Duodenal mucosa (tissue), 2 donors: ENCODE measurements around the gene CHST10.
A peak's percentile ranks its signal among the peaks of the same experiment; 100 is the strongest.

ENCODE experiments used
- H3K27ac ChIP-seq: one replicate; pipeline ENCODE4 v1.7.0; 2013; ENCODE audit warnings: low read depth, low read length
- H3K27me3 ChIP-seq, 2 donors: one replicate each; pipeline ENCODE4 v1.7.0; 2013; ENCODE audit warnings: low read length in 2 of 2, control low read depth in 1 of 2; ENCODE audit not compliant: insufficient read depth in 2 of 2, control insufficient read depth in 1 of 2
- H3K36me3 ChIP-seq, 2 donors: one replicate each; pipeline ENCODE4 v1.7.0; 2013; ENCODE audit warnings: low read length in 2 of 2, control low read depth in 1 of 2; ENCODE audit not compliant: insufficient read depth in 2 of 2, control insufficient read depth in 1 of 2
- H3K4me1 ChIP-seq, 2 donors: one replicate each; pipeline ENCODE4 v1.7.0; 2013; ENCODE audit warnings: low read length in 2 of 2, control low read depth in 1 of 2; ENCODE audit not compliant: insufficient read depth in 2 of 2, control insufficient read depth in 1 of 2
- H3K4me3 ChIP-seq, 2 donors: one replicate each; pipeline ENCODE4 v1.7.0; 2013; ENCODE audit warnings: low read length in 2 of 2, low read depth in 1 of 2
- H3K9ac ChIP-seq, 2 donors: one replicate each; pipeline ENCODE4 v1.7.0; 2013; ENCODE audit warnings: low read length in 2 of 2, low read depth in 1 of 2
- H3K9me3 ChIP-seq, 2 donors: one replicate each; pipeline ENCODE4 v1.7.0; 2013; ENCODE audit warnings: low read length in 2 of 2, control low read depth in 1 of 2; ENCODE audit not compliant: control insufficient read depth in 1 of 2

The CHST10 gene

DNA sequence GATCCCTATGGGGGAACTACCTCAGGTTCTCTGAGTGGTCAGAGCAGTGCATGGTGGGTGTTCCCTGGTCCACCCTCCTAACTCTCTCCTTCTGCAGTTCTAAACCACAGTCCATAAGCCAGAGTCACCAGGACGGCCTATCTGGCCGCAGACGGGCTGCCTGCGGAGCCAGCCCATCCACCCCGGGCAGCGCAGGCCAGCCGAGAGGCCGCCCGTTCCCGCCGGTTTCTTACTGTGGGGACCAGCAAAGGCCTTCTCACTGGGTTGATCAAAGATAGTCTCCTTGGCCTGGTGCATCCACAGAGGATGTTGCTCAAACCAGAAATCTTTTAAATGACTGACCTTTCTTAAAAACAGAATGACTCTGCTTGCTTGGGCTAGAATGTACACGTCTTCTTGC lies 9.6 kb upstream of the CHST10 start:
- Histone ChIP-seq H3K9ac (no peak overlapping the region), H3K36me3 (no peaks in the 10 kb centered on the region), H3K27ac (no peak overlapping the region), H3K9me3 (no peaks in the 10 kb centered on the region), H3K4me3 (no peak overlapping the region), H3K27me3 (no peaks in the 10 kb centered on the region), H3K4me1 (no peaks in the 10 kb centered on the region)

DNA sequence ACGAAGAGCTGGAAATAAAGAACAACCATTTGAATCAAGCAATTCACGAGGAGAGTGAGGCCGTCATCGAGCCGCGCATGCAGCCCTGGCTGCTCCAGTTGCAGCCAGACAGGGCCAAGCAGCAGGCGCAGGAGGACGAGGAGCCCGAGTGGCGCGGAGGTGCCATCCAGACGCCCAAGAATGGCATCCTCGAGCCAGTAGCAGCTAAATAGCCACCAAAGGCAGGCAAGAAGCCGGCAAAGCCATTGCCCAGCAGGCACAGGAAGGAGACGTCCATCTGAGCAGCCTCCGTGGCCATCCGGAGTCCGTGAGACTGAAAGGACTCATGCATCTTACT lies 8.9 kb upstream of the CHST10 start:
- H3K27ac ChIP-seq, result no peak overlapping the region
- H3K27me3 ChIP-seq, result no peaks in the 10 kb centered on the region
- no peak overlapping the region for H3K9ac ChIP-seq

DNA sequence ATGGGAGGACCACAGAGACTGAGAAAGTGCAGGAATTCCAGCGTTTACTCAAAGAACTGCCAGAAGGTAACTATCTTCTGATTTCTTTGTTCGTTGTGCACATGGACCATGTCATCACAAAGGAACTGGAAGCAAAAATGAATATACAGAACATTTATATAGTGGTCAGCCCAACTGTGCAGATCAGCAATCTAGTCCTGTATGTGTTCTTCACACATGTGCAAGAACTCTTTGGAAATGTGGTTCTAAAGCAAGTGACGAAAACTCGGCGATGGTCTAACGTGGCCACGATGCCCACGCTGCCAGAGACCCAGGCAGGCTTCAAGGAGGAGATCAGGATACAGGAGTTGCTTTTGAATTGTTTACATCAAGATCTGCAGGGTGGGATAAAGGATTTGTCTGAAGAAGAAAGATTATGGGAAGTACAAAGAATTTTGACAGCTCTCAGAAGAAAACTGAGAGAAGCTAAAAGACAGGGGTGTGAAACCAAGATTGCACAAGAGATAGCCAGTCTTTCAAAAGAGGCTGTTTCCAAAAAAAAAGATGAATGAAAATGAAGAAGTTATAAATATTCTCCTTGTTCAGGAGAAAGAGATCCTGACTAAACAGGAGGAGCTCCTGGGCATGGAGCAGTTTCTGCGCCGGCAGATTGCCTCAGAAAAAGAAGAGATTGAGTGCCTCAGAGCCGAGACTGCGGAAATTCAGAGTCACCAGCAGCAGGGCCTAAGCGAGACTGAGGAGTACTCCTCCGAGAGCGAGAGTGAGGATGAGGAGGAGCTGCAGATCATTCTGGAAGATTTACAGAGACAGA lies 8.3 kb upstream of the CHST10 start:
- H3K36me3 ChIP-seq, result no peaks in the 10 kb centered on the region

More for the DNA sequence above, 8.9 kb upstream of the CHST10 start:
- Histone ChIP-seq H3K36me3 (no peaks in the 10 kb centered on the region), H3K9me3 (no peaks in the 10 kb centered on the region), H3K4me3 (no peak overlapping the region), H3K4me1 (no peaks in the 10 kb centered on the region)

DNA sequence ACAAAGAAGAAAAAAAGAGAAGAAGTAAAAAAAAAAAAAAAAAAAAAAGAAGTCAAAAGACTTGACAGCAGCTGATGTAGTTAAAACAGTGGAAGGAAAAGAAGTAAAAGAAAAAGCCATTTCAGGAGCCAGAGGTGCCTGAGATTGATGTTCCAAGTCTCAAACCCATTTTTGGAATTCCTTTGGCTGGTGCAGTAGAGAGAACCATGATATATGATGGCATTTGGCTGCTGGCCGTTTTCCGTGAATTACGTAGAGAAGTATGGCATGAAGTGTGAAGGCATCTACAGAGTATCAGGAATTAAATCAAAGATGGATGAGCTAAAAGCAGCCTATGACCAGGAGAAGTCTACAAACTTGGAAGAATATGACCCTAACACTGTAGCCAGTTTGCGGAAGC lies 7.6 kb upstream of the CHST10 start:
- Histone ChIP-seq H3K4me3 (no peak overlapping the region), H3K27me3 (no peaks in the 10 kb centered on the region), H3K36me3 (no peaks in the 10 kb centered on the region), H3K4me1 (no peaks in the 10 kb centered on the region), H3K27ac (no peak overlapping the region), H3K9ac (no peak overlapping the region), H3K9me3 (no peaks in the 10 kb centered on the region)

More for the DNA sequence above, 8.3 kb upstream of the CHST10 start:
- H3K9me3 ChIP-seq, result no peaks in the 10 kb centered on the region
- no peak overlapping the region for H3K4me3 ChIP-seq
- H3K27ac ChIP-seq, result no peak overlapping the region
- no peaks in the 10 kb centered on the region for H3K27me3 ChIP-seq
- no peak overlapping the region for H3K9ac ChIP-seq
- H3K4me1 ChIP-seq, result no peaks in the 10 kb centered on the region

DNA sequence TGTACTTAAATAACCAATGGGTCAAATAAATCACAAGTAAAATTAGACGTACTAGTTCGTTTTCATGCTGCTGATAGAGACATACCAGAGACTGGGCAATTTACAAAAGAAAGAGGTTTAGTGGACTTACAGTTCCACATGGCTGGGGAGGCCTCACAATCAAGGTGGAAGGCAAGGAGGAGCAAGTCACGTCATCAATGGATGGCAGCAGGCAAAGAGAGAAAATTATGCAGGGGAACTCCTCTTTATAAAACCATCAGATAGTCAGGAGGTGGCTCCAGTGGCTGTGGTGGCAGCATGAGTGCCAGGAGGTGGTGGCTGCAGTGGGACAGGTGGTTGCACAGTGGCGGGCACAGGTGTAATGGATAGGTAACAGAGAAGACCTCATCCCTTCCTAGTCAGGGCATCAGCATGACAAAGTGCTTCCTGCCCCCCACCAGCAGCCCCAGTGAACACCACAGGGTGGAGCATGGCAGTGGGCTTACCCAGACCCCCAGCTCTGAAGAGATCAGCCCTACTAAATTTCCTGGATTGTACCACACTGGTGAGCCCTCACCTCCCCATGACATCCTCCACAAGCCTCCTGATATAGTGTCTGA lies 6.9 kb upstream of the CHST10 start:
- no peak overlapping the region for H3K9ac ChIP-seq
- no peaks in the 10 kb centered on the region for H3K36me3 ChIP-seq
- no peaks in the 10 kb centered on the region for H3K9me3 ChIP-seq
- no peaks in the 10 kb centered on the region for H3K4me1 ChIP-seq
- no peak overlapping the region for H3K4me3 ChIP-seq
- H3K27me3 ChIP-seq, result no peaks in the 10 kb centered on the region
- H3K27ac ChIP-seq, result no peak overlapping the region

DNA sequence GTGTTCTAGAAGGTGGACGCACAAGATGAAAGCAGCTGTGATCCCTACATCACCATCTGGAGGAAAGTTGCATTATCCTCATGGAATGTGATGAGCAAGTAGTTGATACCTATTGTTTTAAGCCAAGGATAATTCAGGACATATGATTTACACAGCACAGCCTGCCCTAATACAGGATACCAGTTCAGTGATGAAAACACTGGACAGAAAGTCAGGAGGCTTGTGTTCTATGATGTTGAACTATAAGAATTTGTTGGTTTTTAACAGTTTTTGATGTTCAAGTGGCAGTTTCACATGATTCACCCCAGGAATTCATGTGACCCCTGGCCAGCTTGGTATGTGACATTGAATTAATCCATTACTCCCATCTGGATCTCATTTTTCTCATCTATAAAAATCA lies 6.2 kb upstream of the CHST10 start:
- Histone ChIP-seq H3K27me3 (no peaks in the 10 kb centered on the region), H3K4me3 (no peak overlapping the region)

DNA sequence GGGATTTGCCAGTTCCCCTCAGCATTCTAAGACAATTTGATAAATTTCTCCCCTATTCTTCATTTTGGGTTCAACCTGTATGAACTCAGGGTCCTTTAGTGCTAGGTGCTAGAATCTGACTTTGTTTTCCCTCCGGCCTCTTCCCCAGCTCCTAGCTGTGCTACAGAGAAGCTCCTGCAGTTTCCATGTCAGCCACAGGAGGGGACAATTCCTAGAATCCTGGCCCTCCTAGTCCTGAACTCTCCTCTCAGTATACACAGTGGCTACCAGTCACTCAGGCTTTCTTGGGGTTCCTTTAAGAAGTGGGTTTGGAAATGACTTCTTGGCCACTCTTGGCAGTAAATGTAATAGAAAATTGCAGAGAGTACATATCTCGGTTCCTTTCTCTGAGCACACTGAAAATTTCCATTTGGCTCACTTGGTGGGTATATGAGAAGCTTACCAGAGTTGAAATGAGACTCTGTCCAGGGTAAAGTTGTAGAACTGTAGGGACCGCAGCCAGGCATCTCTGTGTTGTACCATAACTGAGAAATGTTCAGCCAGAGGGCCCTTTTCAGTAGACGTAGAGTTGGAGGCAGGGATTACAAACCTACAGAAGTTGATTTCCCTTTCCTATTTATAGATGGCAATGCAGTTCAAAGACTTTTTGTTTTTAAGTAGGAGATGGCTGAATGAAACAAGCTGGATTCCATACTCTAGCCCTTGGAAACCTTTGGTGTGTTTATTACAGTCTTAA lies 5.0 kb upstream of the CHST10 start:
- Histone ChIP-seq H3K9me3 (no peaks in the 10 kb centered on the region), H3K27me3 (no peaks in the 10 kb centered on the region), H3K9ac (no peak overlapping the region), H3K27ac (no peak overlapping the region), H3K4me1 (peaks cover 0 to 6% of the 10 kb centered on the region in 2 donors), H3K36me3 (no peaks in the 10 kb centered on the region), H3K4me3 (no peak overlapping the region)

More for the DNA sequence above, 6.2 kb upstream of the CHST10 start:
- Histone ChIP-seq H3K4me1 (no peaks in the 10 kb centered on the region), H3K27ac (no peak overlapping the region), H3K9ac (no peak overlapping the region), H3K36me3 (no peaks in the 10 kb centered on the region), H3K9me3 (no peaks in the 10 kb centered on the region)

DNA sequence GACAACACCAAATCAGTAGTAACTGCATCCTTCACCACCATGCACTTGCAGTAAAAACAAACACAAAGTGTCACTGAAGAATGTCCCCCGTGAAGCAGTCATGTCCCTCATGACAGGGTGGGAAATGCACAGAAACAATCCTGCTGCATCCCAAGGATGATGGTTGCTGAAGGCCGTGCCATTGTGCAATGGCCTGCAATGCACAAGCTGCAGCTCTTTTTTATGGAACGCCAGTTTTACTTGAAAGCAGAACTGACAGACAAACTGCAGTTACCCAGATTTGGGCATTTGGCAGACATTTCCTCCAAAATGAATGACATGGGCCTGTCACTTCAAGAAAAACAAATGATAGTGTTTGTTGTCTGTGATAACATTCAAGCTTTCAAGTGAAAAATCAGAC lies 2.4 kb upstream of the CHST10 start:
- H3K27me3 ChIP-seq, result peaks cover 0 to 8% of the 10 kb centered on the region in 2 donors
- H3K4me1 ChIP-seq, result peaks cover 6 to 10% of the 10 kb centered on the region in 2 donors
- no peak overlapping the region for H3K4me3 ChIP-seq
- H3K36me3 ChIP-seq, result no peaks in the 10 kb centered on the region
- H3K9me3 ChIP-seq, result no peaks in the 10 kb centered on the region
- H3K27ac ChIP-seq, result no peak overlapping the region
- no peak overlapping the region for H3K9ac ChIP-seq

DNA sequence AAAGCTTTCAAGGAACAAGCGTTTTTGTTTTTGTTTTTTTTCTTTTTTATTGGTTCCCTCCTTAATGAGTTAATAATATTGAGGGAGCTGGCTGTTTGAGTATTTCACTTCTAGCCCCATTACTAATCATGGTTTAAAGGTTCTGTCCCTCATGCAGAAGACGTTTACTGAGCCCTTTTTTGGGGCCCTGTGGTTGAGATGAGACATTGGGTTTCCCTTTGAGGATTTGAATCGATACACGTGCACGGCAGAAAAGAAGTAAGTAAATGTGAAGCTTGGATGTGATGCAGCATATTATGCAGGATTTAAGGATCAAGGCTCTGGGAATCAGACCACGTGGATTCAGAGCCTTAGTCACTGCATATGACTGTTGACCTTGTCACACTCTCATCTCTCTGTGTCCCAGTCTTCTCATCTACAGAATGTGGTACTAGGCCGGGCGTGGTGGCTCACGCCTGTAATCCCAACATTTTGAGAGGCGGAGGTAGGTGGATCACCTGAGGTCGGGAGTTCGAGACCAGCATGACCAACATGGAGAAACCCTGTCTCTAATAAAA lies 1.0 kb upstream of the CHST10 start:
- Histone ChIP-seq H3K4me3 (no peak overlapping the region), H3K9ac (no peak overlapping the region), H3K27me3 (peaks cover 0 to 8% of the 10 kb centered on the region in 2 donors), H3K9me3 (no peaks in the 10 kb centered on the region), H3K27ac (no peak overlapping the region), H3K4me1 (peaks cover 6 to 10% of the 10 kb centered on the region in 2 donors), H3K36me3 (no peaks in the 10 kb centered on the region)

DNA sequence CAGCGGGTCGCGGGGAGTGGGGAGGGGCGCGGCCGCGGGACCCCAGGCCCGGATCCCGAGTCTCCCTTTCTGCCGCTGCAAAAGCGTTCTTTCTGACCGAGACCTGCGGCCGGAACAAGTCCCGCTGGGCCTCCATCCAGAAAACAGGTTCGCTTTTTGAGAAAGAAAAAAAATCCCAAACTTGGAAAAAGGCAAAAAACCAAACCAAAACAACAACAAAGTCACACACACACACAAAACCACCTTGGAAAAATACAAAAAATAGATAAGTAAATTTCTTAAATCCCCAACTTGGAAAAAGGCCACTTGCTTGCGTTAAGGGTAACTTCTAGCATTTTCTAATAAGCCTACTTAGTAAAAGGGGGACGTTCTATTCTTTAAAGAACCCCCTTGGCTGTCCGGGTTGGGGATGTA lies 250 bp upstream of the CHST10 start:
- peaks cover 6 to 10% of the 10 kb centered on the region in 2 donors for H3K4me1 ChIP-seq
- no peak overlapping the region for H3K9ac ChIP-seq
- peak overlapping the region; percentile 44 to 80 for H3K4me3 ChIP-seq
- peaks cover 0 to 8% of the 10 kb centered on the region in 2 donors for H3K27me3 ChIP-seq
- H3K9me3 ChIP-seq, result no peaks in the 10 kb centered on the region
- H3K36me3 ChIP-seq, result no peaks in the 10 kb centered on the region
- H3K27ac ChIP-seq, result no peak overlapping the region
